ENCODE measurements around the gene SLC4A1AP.

DNA sequence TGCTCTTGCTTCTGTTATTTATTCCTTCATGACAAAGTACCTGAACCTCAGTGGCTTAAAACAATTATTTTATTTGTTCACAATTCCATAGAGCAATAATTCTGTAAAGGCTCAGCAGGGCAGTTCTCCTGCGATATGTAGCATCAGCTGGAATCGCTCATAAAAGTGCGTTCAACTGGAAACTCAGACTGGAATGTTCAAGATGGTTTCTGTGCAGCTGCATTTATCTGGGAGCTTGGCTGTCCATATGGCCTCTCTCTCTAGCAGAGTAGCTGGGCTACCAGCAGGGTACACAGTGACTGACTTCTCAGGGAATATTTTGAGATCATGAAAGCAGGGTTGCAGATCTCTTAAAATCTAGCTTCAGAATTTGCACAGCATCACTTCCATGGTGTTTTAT, 48.4 kb upstream of the SLC4A1AP start:
- no peak for TF ChIP-seq FOXA1 (IDR thresholded peaks at IDR 0.05)
- TF ChIP-seq, protein P1, sequence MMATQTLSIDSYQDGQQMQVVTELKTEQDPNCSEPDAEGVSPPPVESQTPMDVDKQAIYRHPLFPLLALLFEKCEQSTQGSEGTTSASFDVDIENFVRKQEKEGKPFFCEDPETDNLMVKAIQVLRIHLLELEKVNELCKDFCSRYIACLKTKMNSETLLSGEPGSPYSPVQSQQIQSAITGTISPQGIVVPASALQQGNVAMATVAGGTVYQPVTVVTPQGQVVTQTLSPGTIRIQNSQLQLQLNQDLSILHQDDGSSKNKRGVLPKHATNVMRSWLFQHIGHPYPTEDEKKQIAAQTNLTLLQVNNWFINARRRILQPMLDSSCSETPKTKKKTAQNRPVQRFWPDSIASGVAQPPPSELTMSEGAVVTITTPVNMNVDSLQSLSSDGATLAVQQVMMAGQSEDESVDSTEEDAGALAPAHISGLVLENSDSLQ (IDR thresholded peaks at IDR 0.05), result no peak
- no peak for TF ChIP-seq NFRKB (IDR thresholded peaks at IDR 0.05)
- no peak for TF ChIP-seq ARNT (IDR thresholded peaks at IDR 0.05)
- no peak for TF ChIP-seq BHLHE40 (IDR thresholded peaks at IDR 0.05; ENCODE audit: borderline replicate concordance)
- no peak for TF ChIP-seq SUZ12 (IDR thresholded peaks at IDR 0.05)
- no peak for TF ChIP-seq ELF4 (IDR thresholded peaks at IDR 0.05)
- no peak for TF ChIP-seq HDGF (IDR thresholded peaks at IDR 0.05; ENCODE audit: borderline replicate concordance)
